Naive thymus-derived CD4-positive, alpha-beta T cell (primary cell): Measurements from ENCODE around the gene LPP. TPM values are rescaled to one million over a fixed set of nuclear protein-coding genes. Genes with fewer than 3 reads are reported as not detected.

ENCODE experiments used
- ATAC-seq: fragments of 150-1000 bp; cut with Tn5 transposase; 2 replicates; pipeline ENCODE4 v1.10.0; 2021; ENCODE audit warnings: mild to moderate bottlenecking, moderate library complexity
- CTCF ChIA-PET: fragments of 350-600 bp; sonication (Branson Sonifier 250); formaldehyde crosslinking; loops from one replicate; lab custom pipeline; 2021; ENCODE audit warnings: antibody characterized with exemption; lab: Charles Lee
- POLR2A ChIA-PET: fragments of 350-600 bp; sonication (Branson Sonifier 250); formaldehyde crosslinking; loops from one replicate; lab custom pipeline; 2021; ENCODE audit warnings: antibody characterized with exemption, inconsistent platforms; lab: Charles Lee
- DNase-seq, 9 donors: peaks; one replicate each; pipeline versions ENCODE4 v3.0.0 to v3.0.0-alpha.2; 2020 to 2022; ENCODE audit warnings: mixed read lengths in 1 of 9
- H3K27ac ChIP-seq: one replicate; pipeline ENCODE4 v1.7.0; 2013; ENCODE audit warnings: mild to moderate bottlenecking, low read depth, low read length, moderate library complexity
- H3K27me3 ChIP-seq, 2 donors: one replicate each; pipeline ENCODE4 v1.7.0; 2013; ENCODE audit warnings: low read length in 2 of 2, mild to moderate bottlenecking in 2 of 2, moderate library complexity in 2 of 2; ENCODE audit not compliant: control insufficient read depth in 2 of 2, insufficient read depth in 2 of 2
- H3K36me3 ChIP-seq, 3 experiments: 1 replicate in 2 of 3; 2 replicates in 1 of 3; pipeline ENCODE4 v1.7.0; 2013; ENCODE audit warnings: low read length in 3 of 3, mild to moderate bottlenecking in 3 of 3, moderate library complexity in 1 of 3; ENCODE audit not compliant: insufficient read depth in 3 of 3, control insufficient read depth in 2 of 3
- H3K4me1 ChIP-seq, 2 donors: one replicate each; pipeline ENCODE4 v1.7.0; 2013; ENCODE audit warnings: low read length in 2 of 2, mild to moderate bottlenecking in 2 of 2, moderate library complexity in 1 of 2; ENCODE audit not compliant: control insufficient read depth in 2 of 2, insufficient read depth in 2 of 2
- H3K4me3 ChIP-seq: 2 replicates; pipeline ENCODE4 v1.7.0; 2013; ENCODE audit warnings: mild to moderate bottlenecking, low read length
- H3K9me3 ChIP-seq, 3 experiments: 1 replicate in 2 of 3; 2 replicates in 1 of 3; pipeline ENCODE4 v1.7.0; 2013; ENCODE audit warnings: low read length in 3 of 3; ENCODE audit not compliant: control insufficient read depth in 2 of 3
- H3K27ac Mint-ChIP-seq, 9 donors: one replicate each; pipeline ENCODE4 v1.8.0; 2020 to 2022; ENCODE audit warnings: mixed read lengths in 9 of 9, mild to moderate bottlenecking in 8 of 9, moderate library complexity in 5 of 9, inconsistent platforms in 2 of 9
- H3K27me3 Mint-ChIP-seq, 5 donors: one replicate each; pipeline ENCODE4 v1.8.0; 2021 to 2022; ENCODE audit warnings: mixed read lengths in 5 of 5, mild to moderate bottlenecking in 1 of 5
- H3K36me3 Mint-ChIP-seq, 5 donors: one replicate each; pipeline ENCODE4 v1.8.0; 2020 to 2022; ENCODE audit warnings: mixed read lengths in 5 of 5, mild to moderate bottlenecking in 3 of 5, inconsistent platforms in 1 of 5
- H3K4me1 Mint-ChIP-seq, 7 donors: one replicate each; pipeline ENCODE4 v1.8.0; 2020 to 2022; ENCODE audit warnings: mixed read lengths in 7 of 7, mild to moderate bottlenecking in 3 of 7, inconsistent platforms in 1 of 7
- H3K4me3 Mint-ChIP-seq, 10 donors: one replicate each; pipeline ENCODE4 v1.8.0; 2020 to 2022; ENCODE audit warnings: mild to moderate bottlenecking in 10 of 10, mixed read lengths in 10 of 10, moderate library complexity in 6 of 10, inconsistent platforms in 2 of 10
- H3K9me3 Mint-ChIP-seq, 11 donors: one replicate each; pipeline ENCODE4 v1.8.0; 2020 to 2022; ENCODE audit warnings: mixed read lengths in 11 of 11, mild to moderate bottlenecking in 4 of 11, inconsistent platforms in 1 of 11, moderate library complexity in 1 of 11
- intact Hi-C, 2 donors: fragments of 100-400 bp; cut with micrococcal nuclease; formaldehyde crosslinking; loops; one replicate each; pipeline ENCODE4 v1.15.1; 2023
- polyA plus RNA-seq, 2 donors: library from polyadenylated mRNA; unstranded; fragments of 300-500 nt; fragmentation: Illumina TruSeq; gene quantifications; one replicate each; pipeline ENCODE4 v1.2.3, GENCODE V29; 2021
- total RNA-seq, 6 experiments: library from RNA in 5 of 6; stranded (reverse) in 5 of 6; gene quantifications; 1 replicate in 5 of 6; 2 replicates in 1 of 6; pipeline ENCODE4 v1.2.3 and lab custom pipeline; 2021 to 2026

LPP gene
- total and polyA plus RNA-seq, 7 experiments from 2014 or later, result 10.3 to 95.2 (median 19.5) TPM

DNA sequence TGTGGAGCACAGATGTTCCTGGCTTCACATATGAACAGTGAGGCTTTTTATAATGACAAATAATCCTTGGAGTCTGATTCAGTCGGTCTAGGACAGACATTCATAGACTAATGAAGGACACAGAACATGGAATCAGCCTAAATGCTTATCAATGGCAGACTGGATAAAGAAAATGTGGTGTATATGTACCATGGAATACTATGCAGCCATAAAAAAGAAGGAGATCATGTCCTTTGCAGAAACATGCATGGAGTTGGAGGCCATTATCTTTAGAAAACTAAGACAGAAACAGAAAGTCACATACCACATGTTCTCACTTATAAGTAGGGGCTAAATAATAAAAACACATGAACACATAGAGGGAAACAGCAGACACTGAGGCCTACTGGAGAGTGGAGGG lies 19.9 kb upstream of the LPP start:
- POLR2A ChIA-PET, result no interaction called here
- H3K27ac ChIP-seq, result no peak overlapping the region
- ATAC-seq (no peak), DNase-seq (no peak)
- Mint-ChIP-seq H3K36me3 (peaks cover 0 to 5% (median 0%) of the 10 kb centered on the region in 5 donors), H3K4me3 (no peak overlapping the region), H3K27me3 (no peaks in the 10 kb centered on the region), H3K9me3 (peaks cover 0 to 9% (median 0%) of the 10 kb centered on the region in 11 donors), H3K27ac (no peak overlapping the region), H3K4me1 (peaks cover 0 to 23% (median 8%) of the 10 kb centered on the region in 7 donors)
- H3K27me3 ChIP-seq, result no peaks in the 10 kb centered on the region
- no peak overlapping the region for H3K4me3 ChIP-seq
- H3K4me1 ChIP-seq, result no peaks in the 10 kb centered on the region
- CTCF ChIA-PET, result no interaction called here
- intact Hi-C loops, result no loop called here
- H3K36me3 ChIP-seq, result no peaks in the 10 kb centered on the region
- H3K9me3 ChIP-seq, result no peaks in the 10 kb centered on the region

DNA sequence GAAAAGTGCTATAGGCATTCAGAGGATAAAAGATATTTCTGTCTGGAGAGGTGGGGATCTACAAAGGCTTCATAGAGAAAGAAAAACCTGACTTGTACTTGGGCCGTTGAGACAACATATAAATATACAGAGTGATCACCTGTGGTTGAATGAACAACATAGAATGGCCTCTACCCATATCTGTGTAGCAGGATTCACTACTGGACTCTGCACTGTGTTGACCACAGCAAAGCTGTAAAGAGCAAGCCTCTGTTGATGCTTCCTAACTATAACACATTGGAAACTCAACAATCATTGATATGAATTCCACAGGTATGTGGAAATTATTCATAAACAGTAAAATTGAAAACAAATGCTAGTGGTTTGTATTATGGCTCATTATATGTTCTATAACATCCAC lies 19.1 kb upstream of the LPP start:
- no peak overlapping the region for H3K4me3 Mint-ChIP-seq
- no peaks in the 10 kb centered on the region for H3K4me1 ChIP-seq
- H3K4me1 Mint-ChIP-seq, result peaks cover 0 to 23% (median 8%) of the 10 kb centered on the region in 7 donors
- no peak overlapping the region for H3K27ac Mint-ChIP-seq
- no peak overlapping the region for H3K4me3 ChIP-seq
- H3K9me3 Mint-ChIP-seq, result peaks cover 0 to 9% (median 0%) of the 10 kb centered on the region in 11 donors
- no peaks in the 10 kb centered on the region for H3K36me3 ChIP-seq
- H3K27me3 Mint-ChIP-seq, result no peaks in the 10 kb centered on the region
- DNase-seq (no peak), ATAC-seq (no peak)
- ChIA-PET POLR2A (no interaction called here), CTCF (no interaction called here)
- H3K27ac ChIP-seq, result no peak overlapping the region
- intact Hi-C loops, result no loop called here
- no peaks in the 10 kb centered on the region for H3K9me3 ChIP-seq
- H3K36me3 Mint-ChIP-seq, result peaks cover 0 to 5% (median 0%) of the 10 kb centered on the region in 5 donors
- H3K27me3 ChIP-seq, result no peaks in the 10 kb centered on the region

DNA sequence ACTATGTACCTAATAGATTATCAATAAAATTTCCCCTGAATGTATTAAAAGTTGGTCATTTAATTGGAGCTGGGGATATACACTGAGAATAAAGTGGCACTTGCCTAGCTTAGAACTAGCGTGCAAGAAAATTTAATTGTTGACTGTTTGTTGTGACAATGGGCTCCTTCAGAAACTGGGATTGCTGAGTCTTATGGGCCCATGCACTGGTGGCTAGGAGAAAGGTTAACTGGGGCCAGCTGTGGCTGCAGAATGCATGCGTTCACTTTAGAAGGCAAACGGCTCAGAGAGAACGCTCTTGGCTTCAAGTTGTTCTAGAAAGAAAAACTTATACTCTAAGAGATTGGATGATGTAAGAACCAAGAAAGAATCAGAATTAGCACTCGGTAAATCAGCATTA lies 18.7 kb upstream of the LPP start:
- H3K27ac ChIP-seq, result no peak overlapping the region
- H3K27me3 ChIP-seq, result no peaks in the 10 kb centered on the region
- peaks cover 0 to 5% (median 0%) of the 10 kb centered on the region in 5 donors for H3K36me3 Mint-ChIP-seq
- POLR2A ChIA-PET, result no interaction called here
- no peaks in the 10 kb centered on the region for H3K27me3 Mint-ChIP-seq
- H3K9me3 ChIP-seq, result no peaks in the 10 kb centered on the region
- H3K4me1 ChIP-seq, result no peaks in the 10 kb centered on the region
- no peak for DNase-seq
- no peak for ATAC-seq
- H3K4me3 Mint-ChIP-seq, result no peak overlapping the region
- peaks cover 0 to 23% (median 8%) of the 10 kb centered on the region in 7 donors for H3K4me1 Mint-ChIP-seq
- CTCF ChIA-PET, result no interaction called here
- H3K36me3 ChIP-seq, result no peaks in the 10 kb centered on the region
- peaks cover 0 to 9% (median 0%) of the 10 kb centered on the region in 11 donors for H3K9me3 Mint-ChIP-seq
- no peak overlapping the region for H3K27ac Mint-ChIP-seq
- H3K4me3 ChIP-seq, result no peak overlapping the region
- intact Hi-C loops, result no loop called here

DNA sequence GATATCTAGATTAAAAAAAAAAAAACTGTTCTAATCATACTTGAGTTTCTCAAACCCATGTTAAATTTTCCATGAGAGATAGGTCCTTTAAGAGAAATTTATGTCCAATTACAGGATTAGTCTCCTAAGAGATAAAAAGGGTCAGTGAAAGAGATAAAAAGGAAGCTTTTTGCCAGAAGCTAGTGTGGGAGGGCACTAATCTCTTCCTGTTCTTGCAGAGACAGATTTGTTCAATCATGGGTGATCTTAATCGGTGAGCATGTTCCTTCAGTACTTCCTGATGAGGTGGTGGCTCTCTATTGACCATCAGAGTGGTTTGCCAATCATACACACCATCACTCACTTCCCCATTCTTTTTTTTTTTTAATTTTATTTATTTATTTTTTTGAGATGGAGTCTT lies 16.9 kb upstream of the LPP start:
- Histone ChIP-seq H3K27ac (no peak overlapping the region), H3K4me1 (no peaks in the 10 kb centered on the region), H3K27me3 (no peaks in the 10 kb centered on the region), H3K4me3 (no peak overlapping the region), H3K9me3 (no peaks in the 10 kb centered on the region), H3K36me3 (no peaks in the 10 kb centered on the region)
- Mint-ChIP-seq H3K27me3 (peaks cover 0 to 3% (median 0%) of the 10 kb centered on the region in 5 donors), H3K27ac (peak overlapping the region in 2 of 9 donors; percentile 25 to 49), H3K4me1 (peaks cover 0 to 23% (median 8%) of the 10 kb centered on the region in 7 donors), H3K9me3 (peaks cover 0 to 5% (median 0%) of the 10 kb centered on the region in 11 donors), H3K4me3 (no peak overlapping the region), H3K36me3 (peaks cover 0 to 3% (median 0%) of the 10 kb centered on the region in 5 donors)
- POLR2A ChIA-PET, result interaction anchor here (0.7 kb wide), 1 partner anchor 54 kb away, joined by 3 read pairs; no protein-coding TSS in a partner anchor
- CTCF ChIA-PET, result no interaction called here
- no peak for DNase-seq
- intact Hi-C loops, result no loop called here
- ATAC-seq, result peak; percentile 61

DNA sequence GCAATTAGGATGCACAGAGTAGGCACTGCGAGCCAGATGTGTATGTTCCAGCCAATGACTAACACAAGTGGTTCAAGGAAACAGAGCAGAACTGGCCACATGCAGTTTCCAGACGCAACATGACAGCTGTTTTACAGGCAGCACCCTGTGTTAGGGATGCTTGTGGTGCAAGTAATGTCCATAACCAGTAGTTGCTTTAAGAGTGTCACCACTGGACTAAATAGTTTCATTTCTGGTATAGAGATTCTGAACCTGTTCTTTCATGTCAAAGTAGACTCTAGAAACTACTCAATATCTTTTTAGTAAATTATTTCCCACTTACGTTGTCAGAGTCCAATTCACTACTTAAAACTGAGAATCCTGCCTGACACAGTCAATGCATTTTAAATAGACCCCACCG lies 14.5 kb upstream of the LPP start:
- ATAC-seq, result no peak
- Mint-ChIP-seq H3K27me3 (peaks cover 0 to 7% (median 0%) of the 10 kb centered on the region in 5 donors), H3K27ac (no peak overlapping the region), H3K36me3 (no peaks in the 10 kb centered on the region), H3K4me3 (no peak overlapping the region), H3K9me3 (no peaks in the 10 kb centered on the region), H3K4me1 (peaks cover 0 to 23% (median 9%) of the 10 kb centered on the region in 7 donors)
- no peaks in the 10 kb centered on the region for H3K36me3 ChIP-seq
- no peak overlapping the region for H3K4me3 ChIP-seq
- ChIA-PET POLR2A (interaction anchor here (1.3 kb wide), 1 partner anchor 13 kb away, joined by 3 read pairs; no protein-coding TSS in a partner anchor), CTCF (no interaction called here)
- no peaks in the 10 kb centered on the region for H3K9me3 ChIP-seq
- no peaks in the 10 kb centered on the region for H3K4me1 ChIP-seq
- H3K27ac ChIP-seq, result no peak overlapping the region
- intact Hi-C loops, result no loop called here
- no peak for DNase-seq
- H3K27me3 ChIP-seq, result no peaks in the 10 kb centered on the region

DNA sequence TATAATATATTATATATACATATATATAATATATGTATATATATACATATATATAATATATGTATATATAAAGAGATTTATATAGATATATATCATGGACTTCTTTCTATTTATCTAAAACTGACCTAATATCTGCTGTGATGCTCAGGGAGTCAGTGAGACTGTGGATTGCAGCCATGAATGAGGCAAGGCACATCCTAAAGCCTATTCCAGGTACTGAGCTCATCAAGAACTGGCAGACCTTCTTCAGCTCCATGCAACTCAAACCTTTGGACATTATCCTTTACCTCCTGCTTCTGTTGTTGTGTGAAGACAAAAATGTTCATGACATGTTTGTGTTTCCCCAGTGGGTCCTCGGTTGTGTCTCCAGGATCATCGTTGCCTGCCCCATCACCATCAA lies 7.7 kb upstream of the LPP start:
- ChIA-PET POLR2A (no interaction called here), CTCF (no interaction called here)
- ATAC-seq (no peak), DNase-seq (no peak)
- H3K27ac Mint-ChIP-seq, result no peak overlapping the region
- peaks cover 0 to 7% (median 0%) of the 10 kb centered on the region in 5 donors for H3K27me3 Mint-ChIP-seq
- Histone ChIP-seq H3K4me3 (no peak overlapping the region), H3K9me3 (no peaks in the 10 kb centered on the region), H3K27me3 (no peaks in the 10 kb centered on the region), H3K27ac (no peak overlapping the region), H3K36me3 (no peaks in the 10 kb centered on the region), H3K4me1 (peaks cover 0 to 4% of the 10 kb centered on the region in 2 donors)
- H3K9me3 Mint-ChIP-seq, result peaks cover 0 to 5% (median 0%) of the 10 kb centered on the region in 11 donors
- H3K36me3 Mint-ChIP-seq, result peaks cover 0 to 14% (median 0%) of the 10 kb centered on the region in 5 donors
- intact Hi-C loops, result no loop called here
- H3K4me3 Mint-ChIP-seq, result no peak overlapping the region
- peaks cover 10 to 29% (median 15%) of the 10 kb centered on the region in 7 donors for H3K4me1 Mint-ChIP-seq

DNA sequence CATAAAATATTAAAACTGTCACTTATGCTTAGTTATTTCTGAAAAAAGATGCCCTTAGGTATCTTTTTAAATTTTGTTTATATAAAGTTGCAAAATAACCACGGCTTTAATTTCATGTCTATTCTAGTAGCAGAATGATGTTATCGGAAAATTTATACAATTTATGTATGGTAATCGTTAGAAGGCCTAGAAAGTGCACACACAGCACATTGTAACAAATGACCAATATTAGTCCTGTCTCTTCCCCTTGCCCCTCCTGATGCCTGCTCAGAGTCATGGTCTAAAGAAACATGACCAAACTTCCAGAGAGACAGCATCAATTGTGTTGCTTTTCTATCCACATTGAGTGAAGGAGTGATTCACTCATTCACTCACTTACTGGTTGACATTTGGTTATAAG lies 6.2 kb upstream of the LPP start:
- no peaks in the 10 kb centered on the region for H3K9me3 ChIP-seq
- intact Hi-C loops, result loop anchor here in 1 of 2 donors (2.0 kb wide), 1 partner anchor 61 kb away; no protein-coding TSS in a partner anchor
- no peak overlapping the region for H3K4me3 ChIP-seq
- POLR2A ChIA-PET, result no interaction called here
- CTCF ChIA-PET, result no interaction called here
- Mint-ChIP-seq H3K4me3 (peak overlapping the region in 1 of 10 donors; percentile 9), H3K27ac (peak overlapping the region in 3 of 9 donors; percentile 17 to 41 (median 19)), H3K9me3 (peaks cover 0 to 5% (median 0%) of the 10 kb centered on the region in 11 donors), H3K4me1 (peaks cover 11 to 33% (median 22%) of the 10 kb centered on the region in 7 donors), H3K36me3 (peaks cover 0 to 14% (median 0%) of the 10 kb centered on the region in 5 donors), H3K27me3 (no peaks in the 10 kb centered on the region)
- no peaks in the 10 kb centered on the region for H3K36me3 ChIP-seq
- H3K27me3 ChIP-seq, result no peaks in the 10 kb centered on the region
- no peak overlapping the region for H3K27ac ChIP-seq
- no peak for DNase-seq
- H3K4me1 ChIP-seq, result peaks cover 0 to 6% of the 10 kb centered on the region in 2 donors
- ATAC-seq, result no peak
